Adrenal gland (tissue), 5 donors: Measurements from ENCODE around the gene TREH.

Experiments
- POLR2A ChIP-seq, 2 donors: fragments of 450-650 bp; IDR thresholded peaks; one replicate each; pipeline ENCODE4 v1.6.1; 2017; ENCODE audit warnings: antibody characterized with exemption in 2 of 2, mild to moderate bottlenecking in 2 of 2, moderate library complexity in 1 of 2
- TF ChIP-seq, protein P1 (sequence below), 6 experiments: fragments of 450-650 bp in 4 of 6; fragments of 200-600 bp in 2 of 6; sonication (generic) in 1 of 6; IDR thresholded peaks; 1 replicate in 5 of 6; 2 replicates in 1 of 6; pipeline versions ENCODE4 v1.5.1 to v1.8.0; 2016 to 2021; ENCODE audit warnings: antibody characterized with exemption in 6 of 6, mild to moderate bottlenecking in 2 of 6, moderate library complexity in 1 of 6
- donor health status: DM: no; HTN: no; CAD: no.

DNA sequence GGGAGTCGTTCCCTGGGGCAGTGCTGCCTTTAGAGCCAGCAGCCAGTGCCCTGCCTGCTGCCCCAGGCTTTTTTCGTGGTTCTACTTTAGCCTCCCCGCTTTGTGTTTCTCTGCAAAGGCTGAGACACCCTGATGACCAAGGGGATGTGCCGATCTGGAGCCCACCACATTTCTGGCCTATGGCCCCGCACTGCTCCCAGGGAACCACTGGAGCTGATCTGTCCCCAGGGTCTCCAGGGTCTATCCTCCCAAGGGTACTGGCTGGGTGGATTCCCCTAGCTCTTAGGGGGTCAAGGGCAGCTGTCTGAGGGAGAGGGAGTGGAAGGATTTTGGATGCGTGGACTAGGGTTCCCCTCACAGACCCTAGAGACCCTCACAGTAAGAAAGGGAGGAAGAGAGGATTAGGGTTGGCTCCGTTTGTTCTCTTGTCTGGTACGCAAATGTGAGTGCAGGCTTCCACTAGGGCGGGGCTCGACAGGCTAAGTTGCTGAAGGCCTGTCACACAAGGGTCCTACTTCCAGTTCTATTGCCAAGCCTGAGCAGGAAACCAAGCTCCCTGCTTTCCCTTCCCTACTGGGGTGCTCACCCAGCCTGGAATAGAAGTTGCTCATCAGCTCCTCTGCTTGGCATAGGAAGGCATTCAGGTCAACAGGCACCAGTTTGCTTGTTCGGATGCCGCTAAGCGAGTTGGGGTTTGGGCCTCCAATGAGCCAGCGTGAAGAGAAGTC, 19.3 kb downstream of the TREH start:
- TF ChIP-seq, protein P1, sequence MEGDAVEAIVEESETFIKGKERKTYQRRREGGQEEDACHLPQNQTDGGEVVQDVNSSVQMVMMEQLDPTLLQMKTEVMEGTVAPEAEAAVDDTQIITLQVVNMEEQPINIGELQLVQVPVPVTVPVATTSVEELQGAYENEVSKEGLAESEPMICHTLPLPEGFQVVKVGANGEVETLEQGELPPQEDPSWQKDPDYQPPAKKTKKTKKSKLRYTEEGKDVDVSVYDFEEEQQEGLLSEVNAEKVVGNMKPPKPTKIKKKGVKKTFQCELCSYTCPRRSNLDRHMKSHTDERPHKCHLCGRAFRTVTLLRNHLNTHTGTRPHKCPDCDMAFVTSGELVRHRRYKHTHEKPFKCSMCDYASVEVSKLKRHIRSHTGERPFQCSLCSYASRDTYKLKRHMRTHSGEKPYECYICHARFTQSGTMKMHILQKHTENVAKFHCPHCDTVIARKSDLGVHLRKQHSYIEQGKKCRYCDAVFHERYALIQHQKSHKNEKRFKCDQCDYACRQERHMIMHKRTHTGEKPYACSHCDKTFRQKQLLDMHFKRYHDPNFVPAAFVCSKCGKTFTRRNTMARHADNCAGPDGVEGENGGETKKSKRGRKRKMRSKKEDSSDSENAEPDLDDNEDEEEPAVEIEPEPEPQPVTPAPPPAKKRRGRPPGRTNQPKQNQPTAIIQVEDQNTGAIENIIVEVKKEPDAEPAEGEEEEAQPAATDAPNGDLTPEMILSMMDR (IDR thresholded peaks at IDR 0.05) = no peak
- no peak for TF ChIP-seq POLR2A (IDR thresholded peaks at IDR 0.05)
